ENCODE measurements around the gene SEC24D.

The SEC24D gene

DNA sequence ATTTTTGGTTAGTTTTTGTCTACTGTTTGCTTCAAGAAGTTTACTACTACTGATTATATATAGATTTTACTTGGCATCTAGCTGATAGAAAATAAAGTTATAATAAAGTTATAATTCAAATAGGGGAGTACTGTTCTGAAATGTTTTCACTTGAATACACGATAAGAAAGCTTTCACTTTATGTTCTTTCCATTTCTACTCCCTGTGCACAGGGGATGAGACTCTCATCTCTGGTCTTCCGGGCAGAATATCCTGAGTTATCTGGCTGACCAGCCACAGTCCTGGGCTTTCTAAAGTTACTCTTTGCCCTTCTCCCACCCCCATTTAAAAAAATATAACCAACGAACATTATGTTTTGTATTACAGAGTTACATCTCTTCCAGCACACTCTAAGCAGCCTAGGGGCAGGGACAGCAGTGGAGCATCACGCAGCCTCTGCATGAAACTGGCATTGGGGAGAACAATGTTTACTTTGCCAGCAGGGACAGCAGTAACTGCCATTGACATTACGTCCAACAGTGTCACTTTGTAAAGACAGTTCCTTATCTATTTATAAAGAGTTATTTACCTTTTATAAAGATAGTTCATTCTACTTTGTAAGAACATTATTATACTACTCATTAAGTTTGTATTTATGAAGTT is 86.5 kb downstream of the SEC24D start:
- DNase-seq: no peak

DNA sequence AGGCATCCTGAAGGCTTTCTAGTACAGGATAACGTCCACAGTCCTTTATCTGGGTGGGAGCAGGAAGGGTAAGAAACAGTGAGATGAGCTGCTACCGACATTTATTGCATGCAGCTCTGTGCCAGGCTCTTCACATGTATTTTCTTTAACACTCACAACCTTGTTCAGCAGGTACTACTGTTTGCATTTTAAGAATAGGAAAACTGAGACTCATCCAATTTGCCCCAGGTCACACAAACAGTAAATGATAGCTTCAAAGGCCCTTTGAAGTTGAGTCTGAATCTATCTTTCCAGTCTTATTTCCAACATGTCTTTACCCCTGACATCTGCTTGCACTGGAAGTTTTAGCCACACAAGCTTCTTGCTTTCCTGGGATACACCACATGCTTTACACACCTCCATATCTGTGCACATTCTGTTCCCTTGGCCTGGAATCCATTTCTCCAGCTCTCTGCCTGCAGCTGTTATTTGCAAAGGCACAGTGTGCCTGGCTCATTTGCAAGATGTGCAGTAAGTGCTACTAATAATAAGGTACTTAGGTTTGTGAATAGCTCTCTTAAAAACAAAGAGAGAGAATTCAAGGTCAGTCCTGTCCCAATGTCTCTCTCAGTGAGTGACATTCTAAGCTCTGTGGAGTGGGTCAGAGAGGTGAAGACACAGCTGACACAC is 89.5 kb downstream of the SEC24D start:
- no peak for DNase-seq

DNA sequence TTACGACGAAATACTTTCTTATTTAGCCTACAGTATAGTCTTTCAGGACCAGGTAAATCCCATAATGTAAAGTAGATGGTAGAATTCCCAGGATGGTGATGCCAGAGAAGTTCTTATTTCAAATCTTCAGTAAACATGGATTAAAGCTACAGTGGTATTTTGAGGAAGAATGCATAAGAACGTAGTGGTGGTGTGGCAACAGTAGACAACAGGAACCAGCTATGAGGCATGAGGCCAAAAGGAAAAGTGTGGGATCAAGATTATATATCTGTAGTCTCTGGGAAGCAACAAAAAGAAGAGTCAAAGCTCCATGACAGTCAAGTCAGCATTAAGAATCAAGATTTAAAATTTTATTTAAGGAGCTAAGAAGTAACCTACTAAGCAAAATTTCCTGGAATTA is 90.6 kb downstream of the SEC24D start:
- no peak for DNase-seq

DNA sequence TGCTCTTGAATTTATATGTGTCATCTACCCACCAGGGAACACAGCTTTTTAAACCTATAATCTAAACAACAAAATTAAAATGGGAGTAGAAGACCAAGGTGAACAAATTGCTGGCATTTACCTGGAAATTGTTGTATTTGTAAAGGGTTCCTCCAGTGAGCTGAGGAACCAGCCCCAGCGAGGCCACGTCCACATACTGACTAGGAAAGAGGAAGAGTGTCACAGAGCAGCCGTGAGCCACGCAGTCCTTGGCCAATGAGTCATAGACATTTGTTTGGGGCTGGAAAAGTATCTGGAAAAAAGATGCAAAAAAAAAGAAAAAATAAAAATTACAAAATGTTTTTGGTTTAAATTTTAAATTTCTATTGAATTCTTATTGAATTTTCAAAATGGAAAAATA is 92.1 kb downstream of the SEC24D start:
- no peak for DNase-seq

DNA sequence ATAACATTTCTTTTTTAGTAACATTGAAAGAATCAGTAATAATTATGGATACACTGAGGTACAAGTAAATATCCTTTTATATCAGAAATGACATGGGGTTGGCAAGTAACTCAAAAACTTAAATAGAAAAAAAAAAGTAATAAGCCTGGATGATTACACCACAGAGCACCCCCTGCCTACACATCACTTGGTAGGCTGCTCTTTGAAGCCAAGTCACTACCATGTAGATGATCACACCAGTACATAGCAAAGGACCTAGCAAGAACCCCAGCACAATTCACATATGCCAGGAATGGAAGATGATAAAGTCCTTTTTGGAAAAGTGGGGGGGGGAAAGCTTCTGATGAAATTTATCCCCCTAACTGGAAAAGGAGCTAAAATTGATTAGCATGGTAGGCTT is 93.9 kb downstream of the SEC24D start:
- DNase-seq: no peak

DNA sequence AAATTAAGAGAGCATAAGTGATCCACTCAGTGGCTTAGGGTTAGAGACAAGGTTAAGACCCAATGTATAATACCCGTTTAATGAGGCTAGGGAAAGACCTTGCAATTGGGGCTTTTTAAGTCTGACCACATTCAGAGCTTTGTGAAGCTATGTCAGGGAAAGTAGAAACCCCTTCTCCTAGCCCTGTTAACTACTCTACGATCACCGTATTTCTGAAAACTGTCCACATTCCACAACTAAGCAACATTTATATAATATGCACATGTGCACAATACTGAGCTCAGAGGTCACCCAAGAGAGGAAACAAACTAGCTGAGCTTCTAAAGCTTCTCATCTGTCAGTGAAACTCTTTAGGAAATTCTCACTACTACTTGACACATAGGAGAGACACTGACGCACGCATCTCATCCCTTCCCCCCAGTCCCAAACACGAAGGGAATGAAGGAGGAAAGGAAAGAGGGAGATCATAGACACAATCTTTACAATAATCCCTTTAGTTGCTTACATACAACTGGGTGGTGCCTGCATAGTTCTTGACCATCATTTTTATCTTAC is 94.5 kb downstream of the SEC24D start:
- DNase-seq: no peak

DNA sequence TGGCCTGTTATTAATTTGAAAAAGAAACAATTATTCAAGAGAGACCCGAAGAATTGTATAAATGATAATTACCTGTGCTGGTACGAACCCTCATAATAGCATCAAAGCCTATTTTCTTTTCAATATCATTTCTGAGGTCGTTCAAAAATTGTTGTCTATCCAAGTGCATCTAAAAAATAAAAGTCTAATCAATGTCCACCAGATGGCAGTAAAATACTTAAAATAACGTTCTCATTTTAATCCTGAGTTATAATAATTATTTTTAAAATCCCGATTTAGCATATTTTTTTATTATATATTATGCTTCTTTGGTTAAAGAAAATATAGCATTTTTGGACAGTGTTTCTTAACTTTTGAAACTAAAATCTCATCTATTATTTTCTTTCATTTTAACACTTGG is 95.1 kb downstream of the SEC24D start:
- DNase-seq: no peak

DNA sequence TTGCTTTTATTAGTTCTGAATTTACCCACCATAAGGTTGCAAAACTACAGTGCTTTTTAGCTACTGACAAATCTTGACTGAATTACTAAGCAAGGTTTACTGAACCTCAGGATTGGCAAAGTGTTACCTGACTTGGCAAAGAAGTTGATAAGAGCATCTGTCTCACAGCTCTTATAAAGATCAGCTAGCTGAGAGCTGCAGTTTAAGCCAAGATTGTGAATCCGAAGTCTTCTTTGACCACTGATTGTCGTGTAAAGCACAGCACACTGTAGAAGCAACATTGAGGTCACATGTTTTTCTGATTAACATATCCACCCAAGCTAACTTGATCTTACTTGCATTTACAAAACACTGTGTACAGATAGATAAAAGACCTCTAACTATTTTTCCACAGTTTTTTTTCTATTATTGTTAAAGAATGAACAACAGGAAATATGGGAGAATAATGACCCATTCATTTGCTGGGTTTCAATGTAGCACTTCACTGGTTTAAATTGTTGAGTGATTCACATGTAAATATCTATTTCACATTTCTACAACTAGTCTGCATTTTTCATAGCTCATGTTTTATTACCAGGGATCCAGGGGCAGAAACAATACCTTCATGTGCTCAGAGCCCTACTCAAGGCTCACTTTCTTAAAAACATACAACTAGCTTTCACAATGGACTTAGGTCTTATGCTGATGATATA is 96.8 kb downstream of the SEC24D start:
- DNase-seq: no peak

DNA sequence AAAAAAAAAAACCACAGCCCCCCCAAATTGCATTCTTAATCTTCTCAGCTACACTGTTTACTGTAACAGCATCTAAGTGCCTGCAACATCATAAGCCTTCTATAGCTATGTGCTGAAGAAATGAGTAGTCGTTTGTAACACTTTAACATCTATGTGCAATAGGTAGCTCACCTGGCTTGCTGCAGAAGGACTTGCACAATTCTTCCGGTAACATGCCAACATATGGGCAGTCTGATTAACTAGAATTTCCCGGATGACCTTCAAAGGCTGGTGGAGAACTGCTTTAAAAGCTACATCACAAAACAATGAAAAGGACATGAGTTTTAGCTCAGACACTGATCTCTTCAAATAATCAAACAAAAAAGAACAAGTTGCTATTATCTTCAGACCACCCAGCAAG is 97.8 kb downstream of the SEC24D start:
- DNase-seq: no peak

DNA sequence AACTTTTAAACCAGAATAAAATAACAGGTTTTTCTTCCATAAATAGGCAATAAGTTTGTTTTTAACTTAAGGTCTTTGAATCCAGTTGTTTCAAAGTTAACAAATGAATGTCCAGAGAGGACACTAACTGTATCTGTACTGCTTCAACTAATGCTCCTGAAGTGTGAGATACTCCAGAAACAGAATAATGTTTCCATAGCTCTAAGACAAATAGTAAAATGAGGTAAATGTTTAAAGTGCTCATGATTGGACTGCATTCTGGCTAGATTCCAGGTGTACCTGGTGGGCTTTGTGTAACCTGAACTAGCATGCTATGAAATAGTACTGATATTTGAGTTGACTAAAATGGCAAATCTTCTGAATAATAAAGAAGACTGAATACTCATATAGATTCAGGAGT is 99.0 kb downstream of the SEC24D start:
- DNase-seq: no peak

DNA sequence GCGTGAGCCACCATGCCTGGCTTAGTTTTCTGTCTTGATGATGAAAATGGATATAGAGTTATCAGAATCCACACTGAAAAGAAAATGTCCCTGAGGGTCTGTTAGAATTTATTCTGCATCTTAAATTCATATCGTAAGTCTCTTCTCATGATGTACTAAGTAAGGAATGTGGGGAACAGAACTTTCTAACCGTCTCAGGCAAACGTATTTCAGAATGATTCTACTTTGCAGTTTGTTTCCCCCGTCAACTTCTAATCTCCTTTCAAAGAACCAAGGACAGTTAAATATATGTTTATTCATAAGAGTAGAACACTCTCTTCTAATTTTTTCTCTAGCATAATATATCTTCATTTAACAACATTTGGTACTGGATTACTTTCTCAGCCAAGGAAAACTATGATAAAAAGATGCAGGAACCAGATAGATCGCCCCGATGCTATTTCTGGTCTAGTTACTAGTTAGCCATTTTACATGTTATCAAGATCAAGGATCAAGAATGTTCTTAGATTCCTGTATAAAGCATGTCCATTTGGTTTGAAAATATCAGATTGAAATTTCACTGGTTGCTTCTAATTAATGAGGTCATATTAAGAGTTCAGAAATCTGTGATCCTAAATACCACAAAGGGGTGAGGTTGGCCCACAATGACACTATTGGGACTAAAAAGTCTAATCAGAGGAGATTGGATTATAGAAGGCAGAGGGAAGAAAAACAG is 101.3 kb downstream of the SEC24D start:
- DNase-seq: no peak

DNA sequence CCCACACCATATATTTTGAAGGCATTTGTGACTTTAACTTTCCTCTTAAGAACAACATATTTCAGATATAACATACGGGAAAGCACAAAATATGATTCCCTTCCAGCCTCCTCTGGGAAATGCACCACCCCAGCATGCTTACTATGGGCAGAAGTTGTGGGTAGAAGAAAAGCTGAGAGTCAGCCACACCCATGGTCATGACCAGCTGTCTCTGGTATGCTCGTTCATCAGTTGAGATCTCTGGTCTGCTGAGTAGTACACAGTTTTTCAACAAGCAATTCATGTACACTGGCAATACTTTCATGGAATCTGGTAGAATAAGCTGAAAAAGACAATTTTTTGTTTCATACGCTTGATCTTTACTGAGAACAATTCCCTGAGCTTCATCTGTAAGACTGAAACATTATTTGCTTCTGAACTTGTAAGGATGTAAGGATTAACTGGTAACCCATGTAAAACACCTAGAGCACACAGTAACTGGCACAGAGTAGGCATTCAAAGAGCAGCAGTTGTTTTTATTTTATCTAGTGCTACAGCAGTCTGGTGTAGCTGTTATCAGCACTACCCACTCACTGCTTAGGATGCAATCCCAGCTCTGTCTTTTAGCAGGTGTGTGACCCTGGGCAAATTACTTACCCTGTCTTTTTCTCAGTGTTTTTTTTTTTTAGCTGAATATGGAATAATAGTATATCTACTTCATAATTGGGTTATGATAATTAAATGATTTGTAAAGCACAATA is 103.2 kb downstream of the SEC24D start:
- DNase-seq: no peak

DNA sequence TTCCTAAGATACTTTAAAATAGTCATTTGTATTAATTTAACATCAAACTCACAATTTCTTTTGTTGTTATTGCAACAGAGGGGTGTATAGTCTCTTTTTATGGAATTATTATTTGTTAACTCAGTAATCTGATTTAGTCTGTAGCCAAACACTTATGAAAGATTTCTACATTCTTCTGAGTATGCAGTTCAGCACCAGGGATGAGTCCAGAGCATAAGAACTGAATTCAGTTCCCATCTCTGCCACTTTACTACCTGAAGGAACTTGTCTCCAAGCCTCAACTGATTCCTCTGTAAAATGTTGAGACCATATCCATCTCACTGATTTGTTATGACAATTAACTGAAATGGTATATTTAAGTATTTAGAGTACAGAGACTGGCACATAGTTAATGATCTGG is 105.2 kb downstream of the SEC24D start:
- DNase-seq: no peak

DNA sequence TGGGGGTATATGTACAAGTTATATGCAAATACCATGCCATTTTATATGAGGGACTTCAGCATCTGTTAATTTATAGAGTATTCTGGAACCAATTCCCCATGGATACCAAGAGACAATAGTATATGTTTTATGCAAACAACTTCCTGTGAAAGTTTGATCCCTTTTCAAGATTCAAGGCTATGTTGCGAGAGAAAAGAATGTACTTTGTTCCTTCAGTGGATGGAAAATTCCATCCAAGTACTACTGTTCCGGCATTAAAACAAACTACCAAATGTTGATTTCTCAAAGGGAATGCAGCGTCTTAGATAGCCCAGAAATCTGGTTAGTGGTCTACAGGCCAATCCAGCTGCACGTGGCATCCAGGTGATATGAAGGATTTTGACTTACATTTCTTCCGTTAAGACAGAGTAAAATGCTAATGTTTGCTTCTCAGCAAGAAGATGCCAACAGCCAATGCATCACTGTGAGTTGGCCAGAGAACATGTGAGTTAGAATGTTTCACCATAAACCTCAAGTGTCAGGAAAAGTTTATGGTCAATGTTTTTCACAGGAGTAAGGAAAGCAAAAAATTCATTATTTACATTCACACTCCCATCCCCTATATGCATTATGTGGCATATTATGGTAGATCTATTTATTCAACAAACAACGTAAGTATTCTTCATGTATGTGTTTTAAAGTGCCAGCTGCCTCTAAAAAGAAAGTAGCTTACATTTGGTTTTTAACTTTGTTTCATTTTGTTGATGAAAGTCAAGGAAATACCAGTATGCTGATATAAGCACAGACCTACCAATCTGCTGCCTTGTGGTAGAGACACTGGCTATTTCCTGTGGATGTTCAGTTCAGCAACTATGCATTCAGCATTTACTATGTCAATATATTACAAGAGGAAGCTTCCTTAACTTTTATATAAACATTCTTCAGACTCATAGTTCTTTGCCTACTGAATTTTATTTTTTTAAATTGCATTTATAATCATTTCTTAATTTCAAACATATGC is 106.3 kb downstream of the SEC24D start:
- no peak for DNase-seq

DNA sequence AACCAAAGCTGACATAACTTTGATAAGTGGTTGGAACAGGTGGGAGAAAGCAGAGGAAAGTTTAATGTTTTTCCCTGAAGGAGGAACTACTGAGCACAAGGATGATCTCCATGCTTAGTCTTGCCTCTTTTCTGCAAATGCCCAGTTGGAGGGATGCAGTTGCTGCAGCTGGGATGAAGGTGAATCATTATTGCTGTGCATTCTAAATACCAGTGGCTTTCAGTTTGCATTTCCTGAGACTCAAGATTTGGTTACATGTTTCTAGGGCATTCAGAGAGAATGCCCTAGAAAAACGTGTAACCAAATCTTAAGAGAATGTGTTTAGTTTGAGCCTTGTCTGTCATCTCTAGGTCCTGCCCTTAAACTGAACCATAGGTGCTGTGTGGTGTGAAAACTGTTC is 108.6 kb downstream of the SEC24D start:
- DNase-seq: no peak

DNA sequence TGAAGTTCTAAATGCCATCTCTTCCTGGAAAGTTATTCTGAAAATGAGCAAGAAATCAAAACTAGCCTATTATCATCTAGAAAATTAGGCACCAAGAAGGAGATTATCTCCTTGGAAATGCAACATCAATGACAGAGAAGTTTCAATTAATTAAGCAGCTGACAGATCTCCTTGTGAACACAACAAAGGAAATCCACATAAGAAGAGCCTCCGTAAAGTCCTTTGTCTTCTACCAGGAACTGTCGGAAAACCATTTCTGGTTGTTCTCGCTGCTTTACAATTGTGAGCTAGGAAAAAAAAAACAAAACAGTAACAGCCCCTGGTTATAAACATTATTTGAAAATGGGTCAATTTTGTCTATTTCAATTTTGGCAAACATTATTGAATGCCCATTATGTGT is 112.6 kb downstream of the SEC24D start:
- DNase-seq: no peak

DNA sequence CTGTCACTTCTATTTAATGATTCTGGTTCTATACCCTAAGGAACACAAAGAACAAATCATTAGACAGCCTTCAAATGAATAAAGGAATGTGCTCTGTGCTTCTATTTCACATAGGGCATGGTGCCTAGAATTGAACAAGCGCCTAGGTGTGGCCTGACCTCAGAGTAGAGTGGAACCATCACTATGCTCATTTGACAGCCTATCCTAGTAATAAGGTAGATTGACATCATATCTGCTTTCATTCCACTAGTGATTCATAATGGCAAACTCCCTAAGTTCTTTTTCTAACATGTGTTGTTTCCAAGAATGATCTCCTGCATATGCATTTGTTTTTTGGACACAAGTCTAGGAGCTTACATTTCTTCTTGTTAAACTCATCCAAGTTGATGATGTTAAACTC is 114.2 kb downstream of the SEC24D start:
- DNase-seq: no peak

DNA sequence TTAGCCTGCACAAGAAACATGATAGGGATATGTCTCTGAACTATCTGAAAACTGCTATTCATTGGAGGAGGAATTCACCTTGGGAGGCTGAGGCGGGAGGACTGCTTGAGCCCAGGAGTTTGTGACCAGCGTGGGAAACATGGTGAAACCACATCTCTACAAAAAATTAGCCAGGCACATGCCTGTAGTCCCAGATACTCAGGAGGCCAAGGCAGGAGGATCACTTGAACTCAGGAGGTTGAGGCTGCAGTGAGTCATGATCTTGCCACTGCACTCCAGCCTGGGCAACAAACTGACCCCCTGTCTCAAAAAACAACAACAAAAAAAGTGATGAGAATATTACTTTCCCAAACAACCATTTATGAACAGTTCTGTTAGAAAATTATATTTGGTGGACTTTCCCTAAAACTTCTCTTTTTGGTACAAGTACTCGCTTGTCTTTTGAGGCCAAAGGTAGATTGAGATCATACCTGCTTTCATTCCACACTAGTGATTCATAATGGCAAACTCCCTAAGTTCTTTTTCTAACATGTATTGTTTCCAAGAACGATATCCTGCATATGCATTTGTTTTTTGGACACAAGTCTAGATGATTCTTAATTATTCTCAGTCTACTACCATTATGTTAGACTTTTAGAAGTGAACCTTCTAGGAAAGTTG is 117.3 kb downstream of the SEC24D start:
- DNase-seq: no peak

DNA sequence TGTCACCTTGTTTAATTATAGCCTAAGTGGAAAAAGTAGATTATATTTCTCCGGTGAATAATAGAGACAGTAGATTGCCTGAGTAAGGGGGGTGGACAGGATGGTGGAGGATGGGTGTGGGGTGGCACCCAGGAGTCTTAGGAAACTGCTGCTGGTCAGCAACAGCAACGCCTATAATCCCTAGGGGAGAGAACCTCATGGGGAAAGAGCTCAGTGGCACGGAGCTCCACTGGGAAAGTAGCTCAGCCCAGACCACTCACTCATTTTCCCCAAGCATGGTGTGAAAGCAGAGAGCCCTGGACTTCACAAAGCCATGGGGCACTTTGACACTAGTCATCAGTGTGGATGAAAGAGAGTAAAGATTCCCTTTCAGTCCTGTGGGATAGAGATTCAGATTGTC is 119.6 kb downstream of the SEC24D start:
- no peak for DNase-seq

DNA sequence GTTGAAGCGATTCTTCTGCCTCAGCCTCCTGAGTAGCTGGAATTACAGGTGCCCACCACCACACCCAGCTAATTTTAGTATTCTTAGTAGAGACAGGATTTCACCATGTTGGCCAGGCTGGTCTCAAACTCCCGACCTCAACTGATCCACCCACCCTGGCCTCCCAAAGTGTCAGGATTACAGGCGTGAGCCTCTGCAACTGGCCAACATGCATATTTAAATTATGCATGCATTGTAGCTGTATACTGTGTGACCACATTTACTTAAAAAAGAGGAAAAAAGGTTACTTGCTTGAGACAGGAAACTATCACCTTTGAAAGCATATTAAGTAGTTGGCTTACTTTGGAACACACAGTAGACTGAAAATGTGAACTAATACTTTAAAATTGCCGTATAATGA is 121.2 kb downstream of the SEC24D start:
- no peak for DNase-seq

DNA sequence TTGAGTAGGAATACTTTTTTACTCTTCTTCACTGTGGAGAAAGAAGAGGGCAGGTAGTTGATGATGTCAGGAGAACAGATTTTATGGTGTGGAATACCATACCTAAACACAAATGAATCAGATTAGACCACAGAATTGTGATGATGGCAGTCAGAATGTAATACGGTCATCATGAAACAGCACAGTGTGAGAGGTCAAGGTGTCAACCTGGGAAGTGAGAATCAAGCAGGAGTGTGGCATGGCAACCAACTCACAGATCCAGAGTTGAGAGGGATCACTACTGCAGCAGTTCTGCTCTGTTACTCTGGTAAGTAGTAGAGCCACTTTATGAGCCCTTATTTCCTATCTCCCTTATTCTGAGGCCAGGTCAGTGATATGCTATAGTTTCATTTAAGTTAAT is 123.1 kb downstream of the SEC24D start:
- DNase-seq: no peak

Data from DMS79 treated with DMSO at 0.1 percent for 48 hours (cell line).